Epithelial cell of esophagus (primary cell): Measurements from ENCODE around the gene SNAP91.
"Not testable (repeated sequence)": the region's sequence is repeated elsewhere in the genome, so short reads cannot be mapped to it uniquely, and the experiment has no call there.

Source experiments
- DNase-seq: peaks from one replicate; pipeline ENCODE4 v3.0.0; 2010; ENCODE audit warnings: low read depth
- H3K4me3 ChIP-seq: 2 replicates; pipeline ENCODE4 v1.5.1; 2011; ENCODE audit warnings: mild to moderate bottlenecking, low read length, control low read depth
- CTCF ChIP-seq: IDR thresholded peaks from 2 replicates; pipeline ENCODE4 v1.5.1; 2011; ENCODE audit warnings: low read depth, mild to moderate bottlenecking, low read length, control low read depth, inconsistent platforms; ENCODE audit not compliant: insufficient read depth; ENCODE audit errors: missing control alignments

Gene SNAP91, protein sequence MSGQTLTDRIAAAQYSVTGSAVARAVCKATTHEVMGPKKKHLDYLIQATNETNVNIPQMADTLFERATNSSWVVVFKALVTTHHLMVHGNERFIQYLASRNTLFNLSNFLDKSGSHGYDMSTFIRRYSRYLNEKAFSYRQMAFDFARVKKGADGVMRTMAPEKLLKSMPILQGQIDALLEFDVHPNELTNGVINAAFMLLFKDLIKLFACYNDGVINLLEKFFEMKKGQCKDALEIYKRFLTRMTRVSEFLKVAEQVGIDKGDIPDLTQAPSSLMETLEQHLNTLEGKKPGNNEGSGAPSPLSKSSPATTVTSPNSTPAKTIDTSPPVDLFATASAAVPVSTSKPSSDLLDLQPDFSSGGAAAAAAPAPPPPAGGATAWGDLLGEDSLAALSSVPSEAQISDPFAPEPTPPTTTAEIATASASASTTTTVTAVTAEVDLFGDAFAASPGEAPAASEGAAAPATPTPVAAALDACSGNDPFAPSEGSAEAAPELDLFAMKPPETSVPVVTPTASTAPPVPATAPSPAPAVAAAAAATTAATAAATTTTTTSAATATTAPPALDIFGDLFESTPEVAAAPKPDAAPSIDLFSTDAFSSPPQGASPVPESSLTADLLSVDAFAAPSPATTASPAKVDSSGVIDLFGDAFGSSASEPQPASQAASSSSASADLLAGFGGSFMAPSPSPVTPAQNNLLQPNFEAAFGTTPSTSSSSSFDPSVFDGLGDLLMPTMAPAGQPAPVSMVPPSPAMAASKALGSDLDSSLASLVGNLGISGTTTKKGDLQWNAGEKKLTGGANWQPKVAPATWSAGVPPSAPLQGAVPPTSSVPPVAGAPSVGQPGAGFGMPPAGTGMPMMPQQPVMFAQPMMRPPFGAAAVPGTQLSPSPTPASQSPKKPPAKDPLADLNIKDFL

GRCh38 chr6:83708970-83709747, at the start of gene SNAP91:
TSS of gene SNAP91 (minus strand) at chr6:83709101. CDS start at chr6:83707927, 1,174 bp downstream.
- H3K4me3 ChIP-seq: peak within 1 kb of the TSS; percentile 32
- no peak for TF ChIP-seq CTCF
- peak; percentile 13 for DNase-seq

GRCh38 chr6:83758533-83758932, 49.6 kb upstream of the SNAP91 start:
- TF ChIP-seq CTCF: no peak
- DNase-seq: no peak
- no peak overlapping the region for H3K4me3 ChIP-seq

GRCh38 chr6:83757021-83757420, 48.1 kb upstream of the SNAP91 start:
- TF ChIP-seq CTCF: no peak
- no peak for DNase-seq
- H3K4me3 ChIP-seq: no peak overlapping the region

DNA sequence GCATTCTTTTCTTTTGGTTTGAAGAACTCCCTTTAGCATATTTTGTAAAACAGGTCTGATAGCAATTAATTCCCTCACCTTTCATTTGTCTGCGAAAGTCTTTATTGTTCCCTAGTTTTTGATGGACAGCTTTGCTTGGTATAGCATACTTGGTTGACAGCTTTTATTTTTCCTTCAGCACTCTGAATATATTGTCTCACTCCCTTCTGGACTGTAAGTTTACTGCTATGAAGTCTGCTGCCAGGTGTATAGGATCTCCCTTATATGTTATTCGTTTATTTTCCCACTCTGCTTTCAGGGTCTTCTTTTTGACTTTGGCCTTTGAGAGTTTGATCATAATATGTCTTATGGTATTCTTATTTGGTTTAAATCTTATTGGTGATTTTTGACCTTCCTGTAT, 47.7 kb upstream of the SNAP91 start:
- no peak overlapping the region for H3K4me3 ChIP-seq
- no peak for DNase-seq
- no peak for TF ChIP-seq CTCF

- not testable (repeated sequence) for H3K4me3 ChIP-seq, DNase-seq
Measured at GRCh38 chr6:83752375-83752774, 43.5 kb upstream of the SNAP91 start.

- H3K4me3 ChIP-seq: no peak overlapping the region
- DNase-seq: peak; percentile 5
- TF ChIP-seq CTCF: no peak
Measured at GRCh38 chr6:83741089-83741488, 32.2 kb upstream of the SNAP91 start.

DNA sequence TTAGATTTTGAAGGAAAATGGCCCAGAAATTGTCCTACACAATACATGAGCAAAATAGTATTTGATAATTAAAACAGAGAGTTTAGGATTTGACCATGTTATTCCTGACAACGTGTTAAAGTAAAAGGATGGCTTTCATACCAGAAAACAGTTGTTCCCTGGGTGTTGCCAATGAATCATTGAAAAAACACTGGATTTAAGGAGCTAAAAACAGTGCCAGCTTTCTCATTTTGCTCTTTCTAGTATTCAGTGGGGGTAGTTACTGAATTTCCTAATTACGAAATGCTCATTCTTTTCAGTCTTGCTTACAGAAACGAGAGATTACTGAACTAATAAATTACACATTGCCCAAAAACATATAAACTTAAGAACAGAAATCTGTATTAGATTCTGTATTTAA, 26.6 kb upstream of the SNAP91 start:
- H3K4me3 ChIP-seq: no peak overlapping the region
- no peak for TF ChIP-seq CTCF
- DNase-seq: no peak
